ENCODE data around the gene HS6ST2. TPM values are rescaled to one million over a fixed set of nuclear protein-coding genes. Genes with fewer than 3 reads are reported as not detected.

Gene HS6ST2
- total and polyA plus RNA-seq, 9 of the 15 experiments (the other 6 are each of a cell fraction or from before 2014, with no cell fraction given), result not detected

GRCh38 chrX:132757066-132757623 is 201.3 kb downstream of the HS6ST2 start:
- Histone ChIP-seq H3K27me3 (ENCODE audit: control insufficient read depth in 2 of 2, insufficient read depth in 2 of 2, low read length in 2 of 2) (no peaks in the 10 kb centered on the region), H3K9me3 (replicated peaks; ENCODE audit: control insufficient read depth, insufficient read depth, low read depth, low read length) (no peaks in the 10 kb centered on the region), H3K36me3 (ENCODE audit: control insufficient read depth, insufficient read depth, low read length) (no peaks in the 10 kb centered on the region), H3K9ac (ENCODE audit: insufficient read depth in 1 of 2, low read depth in 2 of 2, low read length in 2 of 2) (no peak overlapping the region), H3K4me3 (no peak overlapping the region), H4K20me1 (replicated peaks; ENCODE audit: control insufficient read depth, insufficient read depth, low read length) (no peaks in the 10 kb centered on the region), H3K4me1 (replicated peaks in 1 of 2; ENCODE audit: control insufficient read depth in 2 of 2, insufficient read depth in 2 of 2, low read length in 2 of 2) (no peaks in the 10 kb centered on the region), H2AFZ (ENCODE audit: low read depth, low read length) (no peak overlapping the region), H3K9me1 (ENCODE audit: control insufficient read depth, insufficient read depth, low read length) (no peaks in the 10 kb centered on the region), H3K79me2 (ENCODE audit: control insufficient read depth, insufficient read depth, low read length) (no peaks in the 10 kb centered on the region), H3K27ac (ENCODE audit: extremely low read depth, low read depth, low read length) (no peak overlapping the region), H3K4me2 (ENCODE audit: insufficient read depth, low read length) (no peak overlapping the region)
- in situ Hi-C loops (cut with MboI), result no loop called here
- 0% methylated on average over 2 of the region's 3 CpGs for WGBS (ENCODE audit: insufficient coverage, low coverage, missing lambda C conversion rate)
- TF ChIP-seq SIX5 (IDR thresholded peaks at IDR 0.05; ENCODE audit: borderline replicate concordance in 1 of 2, insufficient read depth in 1 of 2, low read depth in 1 of 2, low read length in 2 of 2) (no peak), PTRF (tag; IDR thresholded peaks at IDR 0.05) (no peak), SETDB1 (IDR thresholded peaks at IDR 0.05; ENCODE audit: low read length) (no peak), SAFB2 (IDR thresholded peaks at IDR 0.05; ENCODE audit: borderline replicate concordance, low read depth, low read length, severe bottlenecking) (no peak), RFX5 (IDR thresholded peaks at IDR 0.05; ENCODE audit: low read depth, low read length) (no peak), ATF2 (CRISPR knock-in tag; IDR thresholded peaks at IDR 0.05) (no peak), SREBF2 (CRISPR knock-in tag; IDR thresholded peaks at IDR 0.05) (no peak), DNMT1 (IDR thresholded peaks at IDR 0.05) (no peak), BRF2 (IDR thresholded peaks at IDR 0.05; ENCODE audit: borderline replicate concordance, insufficient read depth, insufficient read length) (no peak), MTA2 (IDR thresholded peaks at IDR 0.05; ENCODE audit: low read depth) (no peak), ARID2 (IDR thresholded peaks at IDR 0.05) (no peak), ZBTB8A (IDR thresholded peaks at IDR 0.05; ENCODE audit: partially characterized antibody) (no peak), STAT5A (IDR thresholded peaks at IDR 0.05; ENCODE audit: borderline replicate concordance, low read length) (no peak), ZNF445 (CRISPR knock-in tag; IDR thresholded peaks at IDR 0.05; ENCODE audit: low read depth) (no peak), SMAD3 (CRISPR knock-in tag; conservative IDR thresholded peaks at IDR 0.05) (no peak), SAP30 (IDR thresholded peaks at IDR 0.05; ENCODE audit: borderline replicate concordance, insufficient read depth, low read depth, low read length, poor library complexity, severe bottlenecking) (no peak)
- intact Hi-C loops (cut with micrococcal nuclease), result no loop called here
- no peak for FAIRE-seq
- ChIA-PET CTCF (ENCODE audit: low intra/inter-chr PET ratio) (no interaction called here), POLR2A (no interaction called here)
- BruUV-seq (replicated peaks), result no TSS peak
- ATAC-seq, result no peak
- no peak for DNase-seq (ENCODE audit: extremely low read depth in 1 of 4, low spot score in 3 of 4)

All from K562 (cell line).